GM21423 (cell line): ENCODE measurements around the gene ALPG.
"Not testable (repeated sequence)": the region's sequence is repeated elsewhere in the genome, so short reads cannot be mapped to it uniquely, and the experiment has no call there.

ENCODE experiments used
- ATAC-seq: cut with Tn5 transposase; IDR thresholded peaks from one replicate; pipeline ENCODE4 v1.9.1; 2021; ENCODE audit warnings: mild to moderate bottlenecking, moderate library complexity; ENCODE audit not compliant: unreplicated experiment

Gene ALPG

GRCh38 chr2:232376713-232377112 lies 29.9 kb upstream of the ALPG start:
- ATAC-seq, result no peak

DNA sequence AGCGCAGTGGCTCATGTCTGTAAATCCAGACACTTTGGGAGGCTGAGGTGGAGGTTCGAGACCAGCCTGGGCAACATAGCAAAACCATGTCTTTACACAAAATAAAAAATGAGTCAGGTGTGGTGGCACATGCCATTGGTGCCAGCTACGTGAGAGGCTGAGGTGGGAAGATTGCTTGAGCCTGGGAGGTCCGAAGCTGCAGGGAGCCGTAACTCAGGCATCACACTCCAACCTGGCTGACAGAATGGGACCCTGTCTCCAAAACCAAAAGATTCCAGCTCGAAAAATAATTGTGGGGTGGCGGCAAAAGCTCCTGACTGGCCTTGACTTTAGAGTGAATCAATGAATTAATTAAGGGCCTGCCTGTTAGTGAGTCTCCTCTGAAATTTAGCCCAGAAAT lies 29.3 kb upstream of the ALPG start:
- no peak for ATAC-seq

DNA sequence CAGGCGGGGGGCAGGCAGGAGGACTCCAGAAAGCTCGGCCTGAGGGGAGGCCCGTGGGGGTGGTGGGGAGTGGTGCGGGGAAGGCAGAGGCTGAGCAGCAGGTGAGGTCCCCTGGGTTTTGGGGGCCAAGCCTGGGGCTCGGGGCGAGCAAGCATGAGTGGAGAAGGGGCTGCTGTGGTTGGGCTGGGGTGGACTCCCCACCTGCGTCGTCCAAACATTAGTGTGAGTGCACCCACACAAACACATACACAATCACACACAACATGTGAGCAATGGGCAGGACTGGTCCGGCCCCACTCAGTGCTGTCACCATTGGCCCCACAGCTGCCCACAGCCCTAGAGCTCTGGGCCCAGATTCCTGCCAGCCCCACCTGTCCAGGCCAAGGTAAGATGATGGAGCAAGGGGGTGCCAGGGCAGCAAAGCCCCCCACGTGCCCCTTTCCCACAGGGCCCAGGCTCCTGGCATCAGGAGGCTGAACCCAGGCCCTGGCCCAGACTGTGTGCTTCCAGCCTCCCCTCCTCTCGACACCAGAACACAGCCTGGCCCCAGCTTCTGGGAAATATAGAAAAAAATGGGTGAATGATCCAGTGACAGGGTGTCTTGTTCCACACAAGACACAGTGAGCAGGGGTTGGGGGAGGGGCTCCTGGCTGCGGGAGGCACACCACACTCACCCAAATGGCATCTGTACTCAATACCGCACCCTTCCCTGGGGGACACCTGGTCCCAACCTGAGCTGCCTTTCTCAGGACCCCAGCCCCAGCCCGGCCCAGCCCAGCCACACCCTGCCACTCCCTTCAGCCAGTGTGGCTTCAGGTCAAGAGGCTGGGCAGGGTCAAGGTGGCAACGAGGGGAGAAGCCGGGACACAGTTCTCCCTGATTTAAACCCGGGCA lies 28.6 kb upstream of the ALPG start:
- ATAC-seq, result no peak

DNA sequence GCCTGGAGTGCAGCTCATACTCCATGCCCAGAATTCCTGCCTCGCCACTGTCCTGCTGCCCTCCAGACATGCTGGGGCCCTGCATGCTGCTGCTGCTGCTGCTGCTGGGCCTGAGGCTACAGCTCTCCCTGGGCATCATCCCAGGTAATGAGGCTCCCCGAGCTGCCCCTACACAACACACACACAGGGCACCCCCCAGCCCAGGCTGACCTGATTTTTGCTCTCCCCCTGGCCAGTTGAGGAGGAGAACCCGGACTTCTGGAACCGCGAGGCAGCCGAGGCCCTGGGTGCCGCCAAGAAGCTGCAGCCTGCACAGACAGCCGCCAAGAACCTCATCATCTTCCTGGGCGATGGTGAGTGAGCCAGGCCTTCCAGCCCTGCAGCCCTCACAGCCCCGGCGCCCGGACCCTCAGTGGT lies 27.9 kb upstream of the ALPG start, which contains the start of gene ALPP:
Gene ALPP, plus strand, starts transcription at position 17 of the 417 bp plus-strand sequence. Its CDS starts 52 bp downstream, at position 69.
- ATAC-seq, result not testable (repeated sequence)

DNA sequence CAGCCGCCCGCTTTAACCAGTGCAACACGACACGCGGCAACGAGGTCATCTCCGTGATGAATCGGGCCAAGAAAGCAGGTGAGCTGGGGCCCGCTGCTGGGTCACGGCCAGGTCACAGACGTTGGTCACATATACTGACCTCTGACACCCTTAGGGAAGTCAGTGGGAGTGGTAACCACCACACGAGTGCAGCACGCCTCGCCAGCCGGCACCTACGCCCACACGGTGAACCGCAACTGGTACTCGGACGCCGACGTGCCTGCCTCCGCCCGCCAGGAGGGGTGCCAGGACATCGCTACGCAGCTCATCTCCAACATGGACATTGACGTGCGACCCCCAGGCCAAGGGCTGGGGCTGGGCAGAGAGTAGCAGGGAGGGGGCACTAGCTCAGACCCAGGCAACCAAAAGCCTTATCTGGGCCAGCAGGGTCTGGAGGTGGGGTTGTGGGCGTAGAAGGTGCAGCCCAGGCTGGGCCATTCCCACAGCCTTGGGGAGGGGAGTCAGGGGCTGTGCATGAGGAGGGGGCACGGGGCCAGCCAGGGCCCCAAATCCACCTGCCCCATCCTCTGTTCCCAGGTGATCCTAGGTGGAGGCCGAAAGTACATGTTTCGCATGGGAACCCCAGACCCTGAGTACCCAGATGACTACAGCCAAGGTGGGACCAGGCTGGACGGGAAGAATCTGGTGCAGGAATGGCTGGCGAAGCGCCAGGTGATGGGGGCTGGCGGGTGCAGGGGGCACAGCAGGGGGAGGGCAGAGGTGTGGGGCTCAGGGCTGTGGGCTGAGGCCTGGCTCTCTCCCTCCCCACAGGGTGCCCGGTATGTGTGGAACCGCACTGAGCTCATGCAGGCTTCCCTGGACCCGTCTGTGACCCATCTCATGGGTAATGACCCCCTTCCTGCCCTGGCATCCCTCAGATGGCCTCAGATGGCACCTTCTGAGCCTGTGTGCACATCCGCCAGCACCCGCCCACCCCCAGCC lies 26.7 kb upstream of the ALPG start:
- ATAC-seq, result not testable (repeated sequence)

- ATAC-seq, result not testable (repeated sequence)
Measured at GRCh38 chr2:232381204-232382031, 25.2 kb upstream of the ALPG start.

DNA sequence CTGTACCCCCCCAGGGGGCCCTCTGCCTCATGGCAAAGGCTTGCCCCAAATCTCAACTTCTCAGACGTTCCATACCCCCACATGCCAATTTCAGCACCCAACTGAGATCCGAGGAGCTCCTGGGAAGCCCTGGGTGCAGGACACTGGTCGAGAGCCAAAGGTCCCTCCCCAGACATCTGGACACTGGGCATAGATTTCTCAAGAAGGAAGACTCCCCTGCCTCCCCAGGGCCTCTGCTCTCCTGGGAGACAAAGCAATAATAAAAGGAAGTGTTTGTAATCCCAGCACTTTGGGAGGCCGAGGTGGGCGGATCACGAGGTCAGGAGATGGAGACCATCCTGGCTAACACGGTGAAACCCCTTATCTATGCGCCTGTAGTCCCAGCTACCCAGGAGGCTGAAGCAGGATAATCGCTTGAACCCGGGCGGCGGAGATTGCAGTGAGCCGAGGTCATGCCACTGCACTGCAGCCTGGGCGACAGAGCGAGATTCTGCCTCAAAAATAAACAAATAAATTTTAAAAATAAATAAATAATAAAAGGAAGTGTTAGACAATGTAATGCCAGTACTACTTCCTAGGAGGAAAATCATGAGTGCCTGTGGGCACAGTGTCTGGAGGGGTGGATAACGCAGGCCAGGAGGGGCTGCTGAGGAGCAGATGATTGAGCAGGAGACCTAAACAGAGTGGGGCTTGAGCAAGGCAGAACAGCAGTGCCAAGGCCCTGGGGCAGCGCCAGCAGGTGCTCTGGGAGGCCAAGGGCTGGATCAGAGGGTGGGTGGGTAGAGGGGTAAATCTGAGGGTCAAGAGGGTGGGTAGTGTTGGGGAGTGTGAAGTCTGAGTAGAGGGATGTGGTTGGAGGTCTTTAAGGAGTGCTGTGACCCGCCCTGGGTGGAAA lies 24.1 kb upstream of the ALPG start:
- no peak for ATAC-seq

DNA sequence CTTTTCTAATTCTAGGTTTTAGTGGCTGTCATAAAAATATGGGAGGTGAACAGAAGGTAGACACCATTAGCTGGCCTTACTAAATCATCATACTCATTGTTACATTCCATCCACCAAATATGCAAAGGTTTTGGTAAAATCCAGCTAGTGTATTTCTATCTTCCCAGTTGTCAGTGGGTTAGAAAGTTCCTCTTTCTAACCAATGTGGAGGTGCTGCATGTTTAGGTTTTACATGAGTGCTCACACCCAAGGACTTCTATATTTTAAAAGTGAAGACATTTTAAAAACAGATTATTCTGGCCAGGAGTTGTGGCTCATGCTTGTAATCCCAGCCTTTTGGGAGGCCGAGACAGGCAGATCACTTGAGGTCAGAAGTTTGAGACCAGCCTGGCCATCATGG lies 22.2 kb upstream of the ALPG start:
- ATAC-seq, result no peak

DNA sequence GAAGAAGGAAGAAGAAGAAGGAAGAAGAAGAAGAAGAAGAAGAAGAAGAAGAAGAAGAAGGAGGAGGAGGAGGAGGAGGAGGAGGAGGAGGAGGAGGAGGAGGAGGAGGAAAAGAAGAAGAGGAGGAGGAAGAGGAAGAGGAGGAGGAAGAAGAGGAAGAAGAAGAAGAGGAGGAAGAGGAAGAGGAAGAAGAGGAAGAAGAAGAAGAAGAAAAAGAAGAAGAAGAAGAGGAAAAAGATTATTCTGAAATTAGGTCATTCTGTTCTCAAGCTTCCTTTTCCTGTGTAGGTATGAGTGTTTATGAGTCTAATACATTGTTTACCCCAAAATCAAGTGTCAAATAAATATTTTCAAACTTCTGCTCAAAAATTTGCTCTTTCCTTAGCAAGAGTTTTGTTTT lies 21.6 kb upstream of the ALPG start:
- not testable (repeated sequence) for ATAC-seq

DNA sequence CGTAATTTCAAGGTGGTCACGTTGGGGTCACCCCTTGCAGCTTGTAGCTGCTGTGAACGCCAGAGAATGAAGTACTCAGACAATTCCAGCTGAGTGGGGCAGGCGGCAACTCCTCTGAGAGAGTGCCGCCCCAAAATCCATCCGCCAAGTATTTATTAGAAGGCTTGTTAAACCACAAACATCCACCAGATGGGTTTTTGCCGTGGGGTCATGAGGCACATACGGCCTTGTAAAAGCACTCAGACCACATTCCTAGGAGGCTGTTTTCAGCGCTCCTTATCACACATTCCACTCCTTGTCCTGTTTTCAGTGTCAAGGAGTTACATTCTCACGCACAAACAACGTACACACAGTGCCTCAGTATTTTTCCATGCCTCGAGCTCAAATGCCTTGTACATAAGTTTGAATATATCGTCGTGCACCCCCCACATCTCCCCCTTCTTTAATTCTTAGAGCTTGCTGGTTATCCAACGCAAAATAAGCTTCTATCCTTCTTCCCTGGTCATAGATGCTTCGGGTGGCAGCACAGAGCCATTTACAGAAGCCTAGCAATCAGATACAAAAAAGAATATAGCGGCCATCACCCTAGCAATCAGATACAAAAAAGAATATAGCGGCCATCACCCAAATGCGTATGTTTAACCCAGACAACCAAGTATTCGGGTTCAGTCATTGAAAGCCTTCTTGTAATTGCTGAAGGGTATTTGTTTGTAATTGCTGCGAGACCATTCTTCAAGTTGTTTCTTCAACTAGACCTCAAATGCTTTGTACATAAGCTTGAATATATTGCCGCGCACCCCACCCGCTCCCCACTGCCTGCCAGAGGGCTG lies 20.8 kb upstream of the ALPG start:
- ATAC-seq, result no peak

GRCh38 chr2:232386490-232386739 lies 20.2 kb upstream of the ALPG start:
- ATAC-seq, result no peak

GRCh38 chr2:232386740-232387450 lies 19.7 kb upstream of the ALPG start:
- ATAC-seq, result no peak

- ATAC-seq, result no peak
Measured at GRCh38 chr2:232387451-232388171, 19.0 kb upstream of the ALPG start.

DNA sequence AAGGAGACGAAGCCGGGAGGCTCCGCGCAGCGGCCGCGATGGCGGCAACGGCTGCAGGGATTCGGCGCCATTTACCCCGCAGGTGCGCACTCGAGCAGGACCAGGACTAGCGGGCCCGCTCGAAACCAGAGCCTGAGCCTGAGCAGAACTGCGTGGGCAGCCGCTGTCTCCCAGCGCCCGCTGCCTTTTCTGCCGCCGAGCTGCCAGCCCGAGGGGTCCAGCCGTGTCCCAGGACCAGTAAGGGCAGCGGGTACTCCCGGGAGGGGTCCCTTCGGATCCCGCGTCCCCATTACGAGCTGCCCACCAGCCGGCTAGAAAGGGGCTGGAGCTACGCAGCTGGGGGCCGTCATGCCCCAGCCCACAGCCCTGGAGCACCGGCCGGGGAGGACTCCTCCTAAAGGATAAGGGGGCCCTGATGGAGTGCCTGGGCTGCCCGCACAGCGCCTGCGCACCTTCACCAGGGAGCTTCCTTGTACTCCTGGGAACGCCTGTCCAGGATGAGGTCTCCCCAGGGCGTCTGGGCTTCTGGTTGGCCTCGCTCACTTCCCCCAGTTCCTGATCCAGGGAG lies 18.2 kb upstream of the ALPG start:
- ATAC-seq, result no peak

DNA sequence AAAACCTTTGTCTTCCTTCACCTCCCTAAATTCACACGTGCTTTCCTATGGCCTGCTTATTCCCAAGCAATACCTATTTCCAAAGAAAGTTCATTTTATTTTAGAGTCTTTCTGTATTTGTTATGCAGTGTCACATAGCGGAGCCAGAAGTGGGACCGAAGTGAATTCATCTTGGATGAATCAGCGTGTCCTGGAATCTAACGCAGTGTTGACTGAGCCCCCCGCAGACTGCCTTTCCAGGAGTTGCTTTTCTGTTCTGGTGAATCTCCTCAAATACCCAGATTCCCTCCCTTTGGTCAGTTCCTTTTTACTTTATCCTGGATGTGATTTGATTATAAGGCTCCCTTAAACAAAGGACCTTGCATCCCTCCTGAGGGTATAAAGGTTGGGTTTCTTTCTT lies 17.3 kb upstream of the ALPG start:
- no peak for ATAC-seq

DNA sequence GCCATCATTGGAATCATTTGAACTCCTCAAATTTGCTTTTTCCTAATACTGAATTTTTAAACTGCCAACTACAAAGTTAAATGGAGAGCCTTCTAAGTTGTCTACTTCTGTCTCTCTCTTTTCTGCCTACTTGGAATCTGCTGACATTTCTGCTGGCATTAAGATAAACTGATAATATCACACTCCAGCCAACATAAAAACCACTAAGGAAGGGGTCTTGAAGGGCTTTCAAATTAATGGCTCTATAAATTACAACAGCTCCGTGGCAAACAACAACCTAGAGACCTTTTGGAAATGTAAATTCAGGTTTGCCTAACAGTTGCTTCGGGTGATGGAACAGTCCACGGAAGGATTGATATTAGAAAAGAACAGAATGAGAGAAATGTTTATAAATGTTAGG lies 16.0 kb upstream of the ALPG start:
- ATAC-seq, result no peak

- no peak for ATAC-seq
Measured at GRCh38 chr2:232393556-232393955, 13.1 kb upstream of the ALPG start.
